ENCODE results near the gene NUAK1. TPM values are rescaled to one million over a fixed set of nuclear protein-coding genes. Genes with fewer than 3 reads are reported as not detected.

The NUAK1 gene
- total RNA-seq, 2 experiments from 2014 or later, result 0.03 TPM; not detected in 1

- POLR2A ChIA-PET, result interaction anchor here (0.7 to 0.8 kb wide), 2 partner anchors 50 to 151 kb away, joined by 3 to 4 read pairs; no protein-coding TSS in a partner anchor
- no peak overlapping the region for H2AFZ ChIP-seq (ENCODE audit: low read length)
- TF ChIP-seq, protein P1, sequence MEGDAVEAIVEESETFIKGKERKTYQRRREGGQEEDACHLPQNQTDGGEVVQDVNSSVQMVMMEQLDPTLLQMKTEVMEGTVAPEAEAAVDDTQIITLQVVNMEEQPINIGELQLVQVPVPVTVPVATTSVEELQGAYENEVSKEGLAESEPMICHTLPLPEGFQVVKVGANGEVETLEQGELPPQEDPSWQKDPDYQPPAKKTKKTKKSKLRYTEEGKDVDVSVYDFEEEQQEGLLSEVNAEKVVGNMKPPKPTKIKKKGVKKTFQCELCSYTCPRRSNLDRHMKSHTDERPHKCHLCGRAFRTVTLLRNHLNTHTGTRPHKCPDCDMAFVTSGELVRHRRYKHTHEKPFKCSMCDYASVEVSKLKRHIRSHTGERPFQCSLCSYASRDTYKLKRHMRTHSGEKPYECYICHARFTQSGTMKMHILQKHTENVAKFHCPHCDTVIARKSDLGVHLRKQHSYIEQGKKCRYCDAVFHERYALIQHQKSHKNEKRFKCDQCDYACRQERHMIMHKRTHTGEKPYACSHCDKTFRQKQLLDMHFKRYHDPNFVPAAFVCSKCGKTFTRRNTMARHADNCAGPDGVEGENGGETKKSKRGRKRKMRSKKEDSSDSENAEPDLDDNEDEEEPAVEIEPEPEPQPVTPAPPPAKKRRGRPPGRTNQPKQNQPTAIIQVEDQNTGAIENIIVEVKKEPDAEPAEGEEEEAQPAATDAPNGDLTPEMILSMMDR (conservative IDR thresholded peaks at IDR 0.05; ENCODE audit: low read length), result no peak
- no peak for TF ChIP-seq EZH2phosphoT487 (IDR thresholded peaks at IDR 0.05; ENCODE audit: borderline replicate concordance, low read depth, low read length)
Observed at GRCh38 chr12:106074706-106075392, 63.9 kb downstream of the NUAK1 start.

GRCh38 chr12:106074361-106074705, 64.4 kb downstream of the NUAK1 start:
- no peak overlapping the region for H3K4me2 ChIP-seq (ENCODE audit: low read length)
- no TSS peak for BruUV-seq (replicated peaks)
- no peak for TF ChIP-seq EZH2phosphoT487 (IDR thresholded peaks at IDR 0.05; ENCODE audit: borderline replicate concordance, low read depth, low read length)
- TF ChIP-seq, protein P1 (conservative IDR thresholded peaks at IDR 0.05; ENCODE audit: low read length), result no peak
- no peak overlapping the region for H3K4me3 ChIP-seq (ENCODE audit: low read depth, low read length, poor library complexity, severe bottlenecking)
- intact Hi-C loops (cut with micrococcal nuclease; ENCODE audit: unreplicated experiment), result no loop called here
- H3K79me2 ChIP-seq (ENCODE audit: insufficient read depth, low read depth, low read length), result no peaks in the 10 kb centered on the region
- no peak overlapping the region for H2AFZ ChIP-seq (ENCODE audit: low read length)
- ChIA-PET CTCF (ENCODE audit: unreplicated experiment) (no interaction called here), POLR2A (no interaction called here)
- no peaks in the 10 kb centered on the region for H3K4me1 ChIP-seq (ENCODE audit: insufficient read depth, low read length, poor library complexity, severe bottlenecking)
- H3K9me2 ChIP-seq (ENCODE audit: insufficient read depth, low read length), result no peaks in the 10 kb centered on the region
- no peak overlapping the region for H3K27ac ChIP-seq (ENCODE audit: low read depth, low read length, poor library complexity, severe bottlenecking)
- H3K36me3 ChIP-seq (ENCODE audit: insufficient read depth, low read length), result no peaks in the 10 kb centered on the region
- DNase-seq (ENCODE audit: low spot score), result no peak
- no peaks in the 10 kb centered on the region for H3K9me3 ChIP-seq (ENCODE audit: low read length)
- H4K20me1 ChIP-seq (ENCODE audit: insufficient read depth, low read length), result no peaks in the 10 kb centered on the region

More at GRCh38 chr12:106074706-106075392, 63.9 kb downstream of the NUAK1 start:
- no peaks in the 10 kb centered on the region for H3K36me3 ChIP-seq (ENCODE audit: insufficient read depth, low read length)
- CTCF ChIA-PET (ENCODE audit: unreplicated experiment), result no interaction called here
- no peaks in the 10 kb centered on the region for H3K9me2 ChIP-seq (ENCODE audit: insufficient read depth, low read length)
- H4K20me1 ChIP-seq (ENCODE audit: insufficient read depth, low read length), result no peaks in the 10 kb centered on the region
- DNase-seq (ENCODE audit: low spot score), result no peak
- H3K4me1 ChIP-seq (ENCODE audit: insufficient read depth, low read length, poor library complexity, severe bottlenecking), result no peaks in the 10 kb centered on the region
- H3K4me3 ChIP-seq (ENCODE audit: low read depth, low read length, poor library complexity, severe bottlenecking), result no peak overlapping the region
- no peaks in the 10 kb centered on the region for H3K79me2 ChIP-seq (ENCODE audit: insufficient read depth, low read depth, low read length)
- intact Hi-C loops (cut with micrococcal nuclease; ENCODE audit: unreplicated experiment), result no loop called here
- no peak overlapping the region for H3K4me2 ChIP-seq (ENCODE audit: low read length)
- H3K27ac ChIP-seq (ENCODE audit: low read depth, low read length, poor library complexity, severe bottlenecking), result no peak overlapping the region
- no peaks in the 10 kb centered on the region for H3K9me3 ChIP-seq (ENCODE audit: low read length)
- BruUV-seq (replicated peaks), result no TSS peak

DNA sequence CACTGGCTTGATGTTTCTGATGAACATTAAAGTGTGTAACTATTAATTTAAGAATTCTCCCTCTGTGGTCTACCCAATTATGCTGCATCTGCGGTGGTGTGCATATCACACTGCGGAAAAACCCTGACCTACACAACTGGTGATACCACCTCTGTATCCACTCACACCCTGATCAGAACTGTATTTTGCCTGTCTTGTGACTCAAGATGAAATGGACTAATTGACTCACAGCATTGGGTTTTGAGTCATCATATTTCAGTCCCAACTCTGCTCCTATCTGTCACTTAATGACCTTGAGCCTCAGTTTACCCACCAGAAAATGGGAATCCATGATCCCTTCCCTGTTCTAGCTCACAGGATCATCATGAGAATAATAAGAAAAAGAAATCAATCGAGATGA, 65.6 kb downstream of the NUAK1 start:
- Histone ChIP-seq H3K9me3 (ENCODE audit: low read length) (no peaks in the 10 kb centered on the region), H3K4me3 (ENCODE audit: low read depth, low read length, poor library complexity, severe bottlenecking) (no peak overlapping the region), H2AFZ (ENCODE audit: low read length) (no peak overlapping the region), H3K4me1 (ENCODE audit: insufficient read depth, low read length, poor library complexity, severe bottlenecking) (no peaks in the 10 kb centered on the region), H3K27ac (ENCODE audit: low read depth, low read length, poor library complexity, severe bottlenecking) (no peak overlapping the region), H3K9me2 (ENCODE audit: insufficient read depth, low read length) (no peaks in the 10 kb centered on the region), H3K79me2 (ENCODE audit: insufficient read depth, low read depth, low read length) (no peaks in the 10 kb centered on the region), H3K36me3 (ENCODE audit: insufficient read depth, low read length) (no peaks in the 10 kb centered on the region), H3K4me2 (ENCODE audit: low read length) (no peak overlapping the region), H4K20me1 (ENCODE audit: insufficient read depth, low read length) (no peaks in the 10 kb centered on the region)
- TF ChIP-seq, protein P1 (conservative IDR thresholded peaks at IDR 0.05; ENCODE audit: low read length), result no peak
- no peak for TF ChIP-seq EZH2phosphoT487 (IDR thresholded peaks at IDR 0.05; ENCODE audit: borderline replicate concordance, low read depth, low read length)
- BruUV-seq (replicated peaks), result no TSS peak
- ChIA-PET POLR2A (no interaction called here), CTCF (ENCODE audit: unreplicated experiment) (no interaction called here)
- DNase-seq (ENCODE audit: low spot score), result no peak
- intact Hi-C loops (cut with micrococcal nuclease; ENCODE audit: unreplicated experiment), result no loop called here
